OCI-LY7 (cell line): ENCODE measurements around the gene PCDHA12.

Source experiments
- CTCF ChIP-seq: fragments of 200-600 bp; sonication (generic); conservative IDR thresholded peaks from 2 replicates; pipeline ENCODE4 v1.5.1; 2014; ENCODE audit warnings: mild to moderate bottlenecking, antibody characterized with exemption, low read length, moderate library complexity, mixed read lengths
- EZH2phosphoT487 ChIP-seq: fragments of 200-600 bp; sonication (generic); IDR thresholded peaks from 2 replicates; pipeline ENCODE4 v1.6.1; 2018; ENCODE audit warnings: low read depth, borderline replicate concordance, mild to moderate bottlenecking, mixed run types, antibody characterized with exemption, low read length, moderate library complexity, mixed read lengths

GRCh38 chr5:140857177-140857986 is 17.7 kb upstream of the PCDHA12 start:
- TF ChIP-seq EZH2phosphoT487: no peak
- TF ChIP-seq CTCF: no peak
